ENCODE results near the gene SCNN1A.
"Not testable (repeated sequence)": the region's sequence is repeated elsewhere in the genome, so short reads cannot be mapped to it uniquely, and the experiment has no call there.

DNA sequence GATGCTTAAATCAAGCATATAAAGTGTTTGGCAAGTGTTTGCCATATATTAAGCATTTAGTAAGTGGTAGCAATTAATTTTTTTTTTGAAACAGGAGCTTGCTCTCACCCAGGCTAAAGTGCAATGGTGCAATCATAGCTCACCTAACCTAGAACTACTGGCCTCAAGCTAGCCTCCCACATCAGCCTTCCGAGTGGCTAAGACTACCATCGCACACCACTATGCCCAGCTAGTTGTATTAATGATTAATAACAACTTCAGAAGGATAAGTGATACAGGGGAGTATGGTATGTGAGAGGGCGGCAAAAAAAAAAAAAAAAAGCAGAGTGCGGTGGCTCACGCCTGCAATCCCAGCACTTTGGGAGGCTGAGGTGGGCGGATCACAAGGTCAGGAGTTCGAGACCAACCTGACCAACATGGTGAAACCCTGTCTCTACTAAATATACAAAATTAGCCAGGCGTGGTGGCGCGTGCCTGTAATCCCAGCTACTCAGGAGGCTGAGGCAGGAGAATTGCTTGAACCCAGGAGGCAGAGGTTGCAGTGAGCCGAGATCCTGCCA is 31.2 kb downstream of the SCNN1A start:
- TF ChIP-seq, protein P1, sequence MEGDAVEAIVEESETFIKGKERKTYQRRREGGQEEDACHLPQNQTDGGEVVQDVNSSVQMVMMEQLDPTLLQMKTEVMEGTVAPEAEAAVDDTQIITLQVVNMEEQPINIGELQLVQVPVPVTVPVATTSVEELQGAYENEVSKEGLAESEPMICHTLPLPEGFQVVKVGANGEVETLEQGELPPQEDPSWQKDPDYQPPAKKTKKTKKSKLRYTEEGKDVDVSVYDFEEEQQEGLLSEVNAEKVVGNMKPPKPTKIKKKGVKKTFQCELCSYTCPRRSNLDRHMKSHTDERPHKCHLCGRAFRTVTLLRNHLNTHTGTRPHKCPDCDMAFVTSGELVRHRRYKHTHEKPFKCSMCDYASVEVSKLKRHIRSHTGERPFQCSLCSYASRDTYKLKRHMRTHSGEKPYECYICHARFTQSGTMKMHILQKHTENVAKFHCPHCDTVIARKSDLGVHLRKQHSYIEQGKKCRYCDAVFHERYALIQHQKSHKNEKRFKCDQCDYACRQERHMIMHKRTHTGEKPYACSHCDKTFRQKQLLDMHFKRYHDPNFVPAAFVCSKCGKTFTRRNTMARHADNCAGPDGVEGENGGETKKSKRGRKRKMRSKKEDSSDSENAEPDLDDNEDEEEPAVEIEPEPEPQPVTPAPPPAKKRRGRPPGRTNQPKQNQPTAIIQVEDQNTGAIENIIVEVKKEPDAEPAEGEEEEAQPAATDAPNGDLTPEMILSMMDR (conservative IDR thresholded peaks at IDR 0.05 in 1 of 2, IDR thresholded peaks at IDR 0.05 in 1 of 2; ENCODE audit: low read depth in 1 of 2, low read length in 2 of 2), result not testable (repeated sequence)
- not testable (repeated sequence) for TF ChIP-seq EZH2 (IDR thresholded peaks at IDR 0.05; ENCODE audit: low read length, missing control alignments)
